Measurements from ENCODE around the gene RGPD4.
"Not testable (repeated sequence)": the region's sequence is repeated elsewhere in the genome, so short reads cannot be mapped to it uniquely, and the experiment has no call there.

The RGPD4 gene

GRCh38 chr2:107826749-107827148 lies at the start of gene RGPD4:
RGPD4 (plus strand) TSS chr2:107826892; CDS start chr2:107827014, 122 bp downstream.
- H3K4me3 ChIP-seq (ENCODE audit: low read length); H3K9me3 ChIP-seq (ENCODE audit: control insufficient read depth, low read depth, low read length): not testable (repeated sequence)

DNA sequence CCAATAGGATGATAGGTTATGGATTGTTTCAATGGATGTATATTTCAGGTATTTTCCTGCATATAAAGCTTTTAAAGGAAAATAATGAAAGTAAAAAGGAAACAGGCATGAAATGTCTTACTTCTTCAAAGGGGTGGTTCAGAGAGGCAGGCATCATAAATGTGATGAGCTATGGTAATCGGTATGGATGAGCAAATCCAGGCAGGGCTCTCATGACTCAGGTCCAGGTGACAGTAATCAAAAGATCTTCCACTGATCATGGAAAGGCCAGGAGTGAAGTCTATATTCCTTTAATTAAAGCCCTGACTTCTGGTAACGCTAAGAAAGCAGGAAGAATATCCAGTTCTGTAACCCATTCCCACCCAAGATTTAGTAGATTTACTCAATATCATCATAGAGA lies 48.7 kb upstream of the RGPD4 start:
- Histone ChIP-seq H3K9me3 (ENCODE audit: control insufficient read depth, low read depth, low read length) (no peaks in the 10 kb centered on the region), H3K4me1 (ENCODE audit: control insufficient read depth, low read depth, low read length) (no peaks in the 10 kb centered on the region), H3K4me3 (ENCODE audit: low read length) (no peak overlapping the region), H3K27ac (ENCODE audit: low read length) (no peak overlapping the region), H3K36me3 (ENCODE audit: control insufficient read depth, low read depth, low read length) (no peaks in the 10 kb centered on the region), H3K9ac (ENCODE audit: low read length) (no peak overlapping the region), H3K27me3 (ENCODE audit: control insufficient read depth, insufficient read depth, low read length) (no peaks in the 10 kb centered on the region)

More at GRCh38 chr2:107826749-107827148, at the start of gene RGPD4:
- not testable (repeated sequence) for H3K27ac ChIP-seq (ENCODE audit: low read length); H3K4me1 ChIP-seq (ENCODE audit: control insufficient read depth, low read depth, low read length); H3K9ac ChIP-seq (ENCODE audit: low read length); H3K27me3 ChIP-seq (ENCODE audit: control insufficient read depth, insufficient read depth, low read length); H3K36me3 ChIP-seq (ENCODE audit: control insufficient read depth, low read depth, low read length)

GRCh38 chr2:107785756-107786155 lies 40.9 kb upstream of the RGPD4 start:
- H3K4me3 ChIP-seq (ENCODE audit: low read length): no peak overlapping the region
- no peak overlapping the region for H3K9ac ChIP-seq (ENCODE audit: low read length)
- no peak overlapping the region for H3K27ac ChIP-seq (ENCODE audit: low read length)
- H3K9me3 ChIP-seq (ENCODE audit: control insufficient read depth, low read depth, low read length): no peaks in the 10 kb centered on the region
- H3K27me3 ChIP-seq (ENCODE audit: control insufficient read depth, insufficient read depth, low read length): no peaks in the 10 kb centered on the region
- H3K36me3 ChIP-seq (ENCODE audit: control insufficient read depth, low read depth, low read length): no peaks in the 10 kb centered on the region
- H3K4me1 ChIP-seq (ENCODE audit: control insufficient read depth, low read depth, low read length): no peaks in the 10 kb centered on the region

- Histone ChIP-seq H3K27me3 (ENCODE audit: control insufficient read depth, insufficient read depth, low read length) (no peaks in the 10 kb centered on the region), H3K27ac (ENCODE audit: low read length) (no peak overlapping the region), H3K4me1 (ENCODE audit: control insufficient read depth, low read depth, low read length) (no peaks in the 10 kb centered on the region), H3K4me3 (ENCODE audit: low read length) (no peak overlapping the region), H3K36me3 (ENCODE audit: control insufficient read depth, low read depth, low read length) (no peaks in the 10 kb centered on the region), H3K9me3 (ENCODE audit: control insufficient read depth, low read depth, low read length) (no peaks in the 10 kb centered on the region), H3K9ac (ENCODE audit: low read length) (no peak overlapping the region)
Measured at GRCh38 chr2:107790837-107791236, 35.9 kb upstream of the RGPD4 start.

DNA sequence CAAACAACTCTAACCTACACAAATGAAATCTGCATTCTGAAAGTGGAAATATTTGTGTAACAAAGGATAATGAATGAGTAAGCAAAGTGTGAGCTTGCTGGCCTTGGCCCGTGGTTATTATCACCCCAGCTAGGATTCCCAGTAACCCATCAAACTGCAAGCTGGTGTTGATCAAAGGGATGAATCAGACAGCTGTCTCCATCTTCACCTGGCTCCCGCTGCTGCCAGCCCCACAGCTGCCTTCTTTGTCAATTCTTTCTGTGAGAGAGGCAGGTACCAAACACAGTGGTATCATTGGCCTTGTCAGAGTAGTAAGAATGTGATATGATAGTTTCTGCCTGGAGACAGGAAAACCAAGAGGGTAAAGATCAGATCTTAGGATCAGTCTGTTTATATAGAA lies 25.2 kb upstream of the RGPD4 start:
- H3K27ac ChIP-seq (ENCODE audit: low read length): no peak overlapping the region
- no peaks in the 10 kb centered on the region for H3K27me3 ChIP-seq (ENCODE audit: control insufficient read depth, insufficient read depth, low read length)
- no peaks in the 10 kb centered on the region for H3K9me3 ChIP-seq (ENCODE audit: control insufficient read depth, low read depth, low read length)
- H3K9ac ChIP-seq (ENCODE audit: low read length): no peak overlapping the region
- H3K36me3 ChIP-seq (ENCODE audit: control insufficient read depth, low read depth, low read length): no peaks in the 10 kb centered on the region
- H3K4me1 ChIP-seq (ENCODE audit: control insufficient read depth, low read depth, low read length): no peaks in the 10 kb centered on the region
- no peak overlapping the region for H3K4me3 ChIP-seq (ENCODE audit: low read length)

GRCh38 chr2:107804608-107805498 lies 21.8 kb upstream of the RGPD4 start:
- Histone ChIP-seq H3K4me1 (ENCODE audit: control insufficient read depth, low read depth, low read length) (no peaks in the 10 kb centered on the region), H3K27me3 (ENCODE audit: control insufficient read depth, insufficient read depth, low read length) (no peaks in the 10 kb centered on the region)

GRCh38 chr2:107806901-107807300 lies 19.8 kb upstream of the RGPD4 start:
- H3K4me1 ChIP-seq (ENCODE audit: control insufficient read depth, low read depth, low read length): peaks cover 6% of the 10 kb centered on the region
- H3K36me3 ChIP-seq (ENCODE audit: control insufficient read depth, low read depth, low read length): no peaks in the 10 kb centered on the region
- no peak overlapping the region for H3K9ac ChIP-seq (ENCODE audit: low read length)
- no peaks in the 10 kb centered on the region for H3K9me3 ChIP-seq (ENCODE audit: control insufficient read depth, low read depth, low read length)
- no peaks in the 10 kb centered on the region for H3K27me3 ChIP-seq (ENCODE audit: control insufficient read depth, insufficient read depth, low read length)
- no peak overlapping the region for H3K4me3 ChIP-seq (ENCODE audit: low read length)
- H3K27ac ChIP-seq (ENCODE audit: low read length): no peak overlapping the region

More at GRCh38 chr2:107804608-107805498, 21.8 kb upstream of the RGPD4 start:
- Histone ChIP-seq H3K36me3 (ENCODE audit: control insufficient read depth, low read depth, low read length) (no peaks in the 10 kb centered on the region), H3K9me3 (ENCODE audit: control insufficient read depth, low read depth, low read length) (no peaks in the 10 kb centered on the region), H3K4me3 (ENCODE audit: low read length) (no peak overlapping the region), H3K9ac (ENCODE audit: low read length) (no peak overlapping the region), H3K27ac (ENCODE audit: low read length) (no peak overlapping the region)

- Histone ChIP-seq H3K9me3 (ENCODE audit: control insufficient read depth, low read depth, low read length) (no peaks in the 10 kb centered on the region), H3K27ac (ENCODE audit: low read length) (no peak overlapping the region), H3K36me3 (ENCODE audit: control insufficient read depth, low read depth, low read length) (no peaks in the 10 kb centered on the region), H3K27me3 (ENCODE audit: control insufficient read depth, insufficient read depth, low read length) (no peaks in the 10 kb centered on the region), H3K4me3 (ENCODE audit: low read length) (no peak overlapping the region), H3K9ac (ENCODE audit: low read length) (no peak overlapping the region), H3K4me1 (ENCODE audit: control insufficient read depth, low read depth, low read length) (peaks cover 6% of the 10 kb centered on the region)
Measured at GRCh38 chr2:107807988-107808387, 18.7 kb upstream of the RGPD4 start.

DNA sequence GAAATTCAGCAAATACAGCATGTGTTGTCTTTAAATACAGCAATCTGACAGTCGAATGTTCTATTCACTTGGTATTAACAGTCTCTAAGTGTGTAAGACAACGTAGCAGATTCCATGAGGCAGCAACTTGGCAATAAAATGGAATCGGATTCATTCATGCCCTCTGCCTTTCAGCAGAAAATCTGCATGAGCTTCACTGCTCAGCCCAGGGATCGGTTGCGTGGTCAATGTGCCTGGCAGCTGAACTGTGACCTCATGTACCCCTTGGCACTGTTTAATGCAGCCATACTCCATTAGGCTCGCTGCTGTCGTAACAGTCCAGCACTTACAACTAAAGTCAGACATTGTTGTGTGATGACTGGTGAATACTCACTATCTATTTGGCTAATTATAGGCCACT lies 17.7 kb upstream of the RGPD4 start:
- Histone ChIP-seq H3K27me3 (ENCODE audit: control insufficient read depth, insufficient read depth, low read length) (no peaks in the 10 kb centered on the region), H3K4me1 (ENCODE audit: control insufficient read depth, low read depth, low read length) (peaks cover 6% of the 10 kb centered on the region), H3K36me3 (ENCODE audit: control insufficient read depth, low read depth, low read length) (no peaks in the 10 kb centered on the region), H3K27ac (ENCODE audit: low read length) (no peak overlapping the region), H3K9ac (ENCODE audit: low read length) (no peak overlapping the region), H3K4me3 (ENCODE audit: low read length) (no peak overlapping the region), H3K9me3 (ENCODE audit: control insufficient read depth, low read depth, low read length) (no peaks in the 10 kb centered on the region)

- Histone ChIP-seq H3K27ac (ENCODE audit: low read length) (no peak overlapping the region), H3K36me3 (ENCODE audit: control insufficient read depth, low read depth, low read length) (no peaks in the 10 kb centered on the region), H3K4me1 (ENCODE audit: control insufficient read depth, low read depth, low read length) (peaks cover 6% of the 10 kb centered on the region), H3K9ac (ENCODE audit: low read length) (no peak overlapping the region), H3K4me3 (ENCODE audit: low read length) (no peak overlapping the region), H3K27me3 (ENCODE audit: control insufficient read depth, insufficient read depth, low read length) (no peaks in the 10 kb centered on the region), H3K9me3 (ENCODE audit: control insufficient read depth, low read depth, low read length) (no peaks in the 10 kb centered on the region)
Measured at GRCh38 chr2:107809835-107810234, 16.9 kb upstream of the RGPD4 start.

DNA sequence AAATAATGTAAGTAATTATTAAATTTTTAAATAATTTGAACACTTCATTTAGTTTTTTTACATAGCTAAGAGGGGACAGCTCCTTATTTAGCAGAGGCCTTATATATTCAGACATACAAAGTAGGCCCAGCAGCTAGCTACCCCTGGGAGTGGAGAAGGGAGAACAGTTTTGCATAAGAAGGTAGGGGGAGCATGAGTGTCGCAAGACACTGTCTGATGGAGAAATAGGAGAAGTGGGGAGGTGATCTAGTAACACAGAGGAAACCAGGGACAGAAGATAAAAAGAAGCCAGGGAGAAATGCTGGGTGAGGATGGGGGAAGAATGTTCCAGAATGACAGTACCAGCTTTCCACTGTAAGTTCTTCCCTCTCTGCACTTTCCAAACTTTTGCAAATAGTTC lies 16.0 kb upstream of the RGPD4 start:
- Histone ChIP-seq H3K4me1 (ENCODE audit: control insufficient read depth, low read depth, low read length) (peaks cover 6% of the 10 kb centered on the region), H3K4me3 (ENCODE audit: low read length) (no peak overlapping the region), H3K27me3 (ENCODE audit: control insufficient read depth, insufficient read depth, low read length) (no peaks in the 10 kb centered on the region), H3K27ac (ENCODE audit: low read length) (no peak overlapping the region), H3K9ac (ENCODE audit: low read length) (no peak overlapping the region), H3K9me3 (ENCODE audit: control insufficient read depth, low read depth, low read length) (no peaks in the 10 kb centered on the region), H3K36me3 (ENCODE audit: control insufficient read depth, low read depth, low read length) (no peaks in the 10 kb centered on the region)

- Histone ChIP-seq H3K4me3 (ENCODE audit: low read length) (no peak overlapping the region), H3K36me3 (ENCODE audit: control insufficient read depth, low read depth, low read length) (no peaks in the 10 kb centered on the region), H3K27ac (ENCODE audit: low read length) (no peak overlapping the region), H3K9me3 (ENCODE audit: control insufficient read depth, low read depth, low read length) (no peaks in the 10 kb centered on the region), H3K9ac (ENCODE audit: low read length) (no peak overlapping the region), H3K4me1 (ENCODE audit: control insufficient read depth, low read depth, low read length) (peaks cover 6% of the 10 kb centered on the region), H3K27me3 (ENCODE audit: control insufficient read depth, insufficient read depth, low read length) (no peaks in the 10 kb centered on the region)
Measured at GRCh38 chr2:107811411-107811810, 15.3 kb upstream of the RGPD4 start.

Data from iPS-18a (cell line).